ENCODE measurements around the gene ID3. TPM values are rescaled to one million over a fixed set of nuclear protein-coding genes. Genes with fewer than 3 reads are reported as not detected.

The ID3 gene
- total RNA-seq, 1 donor from 2014 or later: 91.4 TPM

DNA sequence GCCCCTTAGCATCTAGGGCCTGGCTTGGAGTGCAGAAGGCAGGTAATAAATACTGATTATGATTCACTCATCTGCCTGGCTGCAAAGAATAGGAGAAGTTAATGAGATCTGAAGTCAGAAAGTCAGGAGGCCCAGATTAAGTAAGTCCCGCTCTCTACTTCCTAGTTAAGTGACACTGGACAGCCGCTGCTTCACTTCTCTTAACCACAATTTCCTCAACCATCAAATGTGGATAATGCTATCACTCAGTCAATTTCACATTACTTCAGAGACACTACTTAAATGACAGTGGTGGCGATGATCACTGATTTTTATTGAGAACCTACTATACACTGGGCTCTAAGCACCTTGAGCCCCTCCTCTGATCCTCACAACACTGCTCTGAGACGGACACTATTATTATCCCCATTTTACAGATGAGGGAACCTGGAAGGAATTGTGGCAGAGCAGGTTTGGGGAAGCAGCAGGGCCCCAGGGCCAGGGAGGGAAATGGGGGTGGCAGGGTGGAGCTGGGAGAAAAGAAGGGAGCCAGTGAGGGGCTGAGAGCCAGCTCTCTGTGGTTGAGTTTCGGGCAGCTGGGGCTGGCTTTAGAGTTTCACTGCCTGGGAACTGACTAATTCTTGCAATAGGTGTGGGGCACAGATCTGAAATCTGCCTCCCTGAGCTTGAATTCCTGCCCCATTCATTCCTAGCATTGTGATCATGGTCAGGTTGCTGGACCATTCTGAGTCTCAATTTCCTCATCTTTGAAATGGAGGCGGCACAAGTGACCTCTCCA is 25.9 kb downstream of the ID3 start:
- no peak for TF ChIP-seq EZH2 (IDR thresholded peaks at IDR 0.05; ENCODE audit: insufficient read depth, low read length)
- TF ChIP-seq, protein P1, sequence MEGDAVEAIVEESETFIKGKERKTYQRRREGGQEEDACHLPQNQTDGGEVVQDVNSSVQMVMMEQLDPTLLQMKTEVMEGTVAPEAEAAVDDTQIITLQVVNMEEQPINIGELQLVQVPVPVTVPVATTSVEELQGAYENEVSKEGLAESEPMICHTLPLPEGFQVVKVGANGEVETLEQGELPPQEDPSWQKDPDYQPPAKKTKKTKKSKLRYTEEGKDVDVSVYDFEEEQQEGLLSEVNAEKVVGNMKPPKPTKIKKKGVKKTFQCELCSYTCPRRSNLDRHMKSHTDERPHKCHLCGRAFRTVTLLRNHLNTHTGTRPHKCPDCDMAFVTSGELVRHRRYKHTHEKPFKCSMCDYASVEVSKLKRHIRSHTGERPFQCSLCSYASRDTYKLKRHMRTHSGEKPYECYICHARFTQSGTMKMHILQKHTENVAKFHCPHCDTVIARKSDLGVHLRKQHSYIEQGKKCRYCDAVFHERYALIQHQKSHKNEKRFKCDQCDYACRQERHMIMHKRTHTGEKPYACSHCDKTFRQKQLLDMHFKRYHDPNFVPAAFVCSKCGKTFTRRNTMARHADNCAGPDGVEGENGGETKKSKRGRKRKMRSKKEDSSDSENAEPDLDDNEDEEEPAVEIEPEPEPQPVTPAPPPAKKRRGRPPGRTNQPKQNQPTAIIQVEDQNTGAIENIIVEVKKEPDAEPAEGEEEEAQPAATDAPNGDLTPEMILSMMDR (IDR thresholded peaks at IDR 0.05; ENCODE audit: insufficient read depth, low read depth, low read length): no peak
- DNase-seq (ENCODE audit: low read depth) (no peak), FAIRE-seq (no peak)
- peaks cover 2% of the 10 kb centered on the region for H3K36me3 Mint-ChIP-seq (ENCODE audit: low read depth, unreplicated experiment)
- Histone ChIP-seq H3K4me3 (ENCODE audit: insufficient read depth, low read depth, low read length) (no peak overlapping the region), H3K9ac (ENCODE audit: low read length) (no peak overlapping the region), H3K79me2 (ENCODE audit: insufficient read depth, low read length) (no peaks in the 10 kb centered on the region), H4K20me1 (ENCODE audit: insufficient read depth, low read length) (no peaks in the 10 kb centered on the region), H3K27me3 (ENCODE audit: insufficient read depth, low read length) (peaks cover 3% of the 10 kb centered on the region), H3K36me3 (ENCODE audit: insufficient read depth, low read length) (no peaks in the 10 kb centered on the region), H3K27ac (ENCODE audit: low read depth, low read length) (no peak overlapping the region), H3K4me2 (ENCODE audit: low read length) (no peak overlapping the region), H3K9me3 (ENCODE audit: insufficient read depth, low read depth, low read length) (no peaks in the 10 kb centered on the region), H3K4me1 (ENCODE audit: insufficient read depth, low read length) (peaks cover 6% of the 10 kb centered on the region), H2AFZ (ENCODE audit: low read depth, low read length) (no peak overlapping the region)
- H3K27ac Mint-ChIP-seq (ENCODE audit: unreplicated experiment): no peak overlapping the region
- H3K4me3 Mint-ChIP-seq (ENCODE audit: unreplicated experiment): no peak overlapping the region
- H3K27me3 Mint-ChIP-seq (ENCODE audit: low read depth, unreplicated experiment): peaks cover 40% of the 10 kb centered on the region
- no peaks in the 10 kb centered on the region for H3K4me1 Mint-ChIP-seq (ENCODE audit: low read depth, unreplicated experiment)
- H3K9me3 Mint-ChIP-seq (ENCODE audit: unreplicated experiment): no peaks in the 10 kb centered on the region

DNA sequence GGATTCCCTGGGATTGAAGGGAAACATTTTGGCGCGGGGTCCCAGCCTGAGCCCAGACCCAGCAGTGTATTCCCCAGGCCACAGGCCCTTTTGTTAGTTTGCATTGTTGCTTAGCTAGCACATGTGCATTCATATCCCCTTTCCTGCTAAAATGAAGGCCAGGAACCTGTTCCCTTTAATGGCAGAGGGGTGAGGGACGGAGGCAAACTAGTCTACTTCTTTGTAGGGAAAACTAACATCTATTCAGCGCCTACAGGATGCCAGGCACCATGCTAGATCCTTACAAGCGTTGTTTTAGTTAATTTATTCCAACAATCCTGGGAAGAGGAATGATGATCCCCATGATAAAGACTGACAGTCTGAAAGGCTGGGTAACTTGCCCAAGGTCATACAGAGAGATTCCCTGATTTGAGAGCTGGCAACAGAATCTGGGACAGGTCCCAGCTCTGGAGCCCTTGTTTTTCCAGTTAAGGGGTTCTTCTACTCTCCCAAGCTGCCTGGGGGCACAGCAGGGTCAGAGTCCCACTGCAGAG is 27.7 kb downstream of the ID3 start:
- peaks cover 2% of the 10 kb centered on the region for H3K36me3 Mint-ChIP-seq (ENCODE audit: low read depth, unreplicated experiment)
- peak overlapping the region; percentile 85 for H2AFZ ChIP-seq (ENCODE audit: low read depth, low read length)
- peak overlapping the region; percentile 88 for H3K4me2 ChIP-seq (ENCODE audit: low read length)
- FAIRE-seq (no peak), DNase-seq (ENCODE audit: low read depth) (no peak)
- no peak overlapping the region for H3K27ac ChIP-seq (ENCODE audit: low read depth, low read length)
- TF ChIP-seq, protein P1 (IDR thresholded peaks at IDR 0.05; ENCODE audit: insufficient read depth, low read depth, low read length): no peak
- TF ChIP-seq EZH2 (IDR thresholded peaks at IDR 0.05; ENCODE audit: insufficient read depth, low read length): no peak
- H3K79me2 ChIP-seq (ENCODE audit: insufficient read depth, low read length): no peaks in the 10 kb centered on the region
- no peaks in the 10 kb centered on the region for H3K4me1 Mint-ChIP-seq (ENCODE audit: low read depth, unreplicated experiment)
- H3K27me3 ChIP-seq (ENCODE audit: insufficient read depth, low read length): peaks cover 3% of the 10 kb centered on the region
- no peaks in the 10 kb centered on the region for H4K20me1 ChIP-seq (ENCODE audit: insufficient read depth, low read length)
- H3K27ac Mint-ChIP-seq (ENCODE audit: unreplicated experiment): no peak overlapping the region
- no peak overlapping the region for H3K9ac ChIP-seq (ENCODE audit: low read length)
- H3K4me3 ChIP-seq (ENCODE audit: insufficient read depth, low read depth, low read length): peak overlapping the region; percentile 37
- H3K4me1 ChIP-seq (ENCODE audit: insufficient read depth, low read length): peaks cover 9% of the 10 kb centered on the region
- no peaks in the 10 kb centered on the region for H3K9me3 ChIP-seq (ENCODE audit: insufficient read depth, low read depth, low read length)
- H3K36me3 ChIP-seq (ENCODE audit: insufficient read depth, low read length): no peaks in the 10 kb centered on the region
- peak overlapping the region; percentile 40 for H3K4me3 Mint-ChIP-seq (ENCODE audit: unreplicated experiment)
- H3K9me3 Mint-ChIP-seq (ENCODE audit: unreplicated experiment): no peaks in the 10 kb centered on the region
- H3K27me3 Mint-ChIP-seq (ENCODE audit: low read depth, unreplicated experiment): peaks cover 44% of the 10 kb centered on the region

All from astrocyte (in vitro differentiated cells and primary cell).